Panc1 (cell line): ENCODE measurements around the gene GABRG3.

Experiments
- POLR2AphosphoS5 ChIP-seq: IDR thresholded peaks from 2 replicates; pipeline ENCODE4 v1.6.1; 2012; ENCODE audit warnings: mild to moderate bottlenecking, low read depth, low read length, moderate library complexity
- SIN3A ChIP-seq: IDR thresholded peaks from 2 replicates; pipeline ENCODE4 v1.6.1; 2012; ENCODE audit warnings: low read depth, mild to moderate bottlenecking, low read length, moderate library complexity, borderline replicate concordance; ENCODE audit not compliant: insufficient read depth
- TCF7L2 ChIP-seq: IDR thresholded peaks from 2 replicates; pipeline ENCODE4 v1.6.1; 2011; ENCODE audit warnings: mild to moderate bottlenecking, low read depth, low read length, inconsistent platforms
- TF ChIP-seq, protein P1 (sequence below): fragments of 450-650 bp; IDR thresholded peaks from 2 replicates; pipeline ENCODE4 v1.5.1; 2017; ENCODE audit warnings: mild to moderate bottlenecking

GRCh38 chr15:27448986-27449385, 478.0 kb downstream of the GABRG3 start:
- TF ChIP-seq, protein P1, sequence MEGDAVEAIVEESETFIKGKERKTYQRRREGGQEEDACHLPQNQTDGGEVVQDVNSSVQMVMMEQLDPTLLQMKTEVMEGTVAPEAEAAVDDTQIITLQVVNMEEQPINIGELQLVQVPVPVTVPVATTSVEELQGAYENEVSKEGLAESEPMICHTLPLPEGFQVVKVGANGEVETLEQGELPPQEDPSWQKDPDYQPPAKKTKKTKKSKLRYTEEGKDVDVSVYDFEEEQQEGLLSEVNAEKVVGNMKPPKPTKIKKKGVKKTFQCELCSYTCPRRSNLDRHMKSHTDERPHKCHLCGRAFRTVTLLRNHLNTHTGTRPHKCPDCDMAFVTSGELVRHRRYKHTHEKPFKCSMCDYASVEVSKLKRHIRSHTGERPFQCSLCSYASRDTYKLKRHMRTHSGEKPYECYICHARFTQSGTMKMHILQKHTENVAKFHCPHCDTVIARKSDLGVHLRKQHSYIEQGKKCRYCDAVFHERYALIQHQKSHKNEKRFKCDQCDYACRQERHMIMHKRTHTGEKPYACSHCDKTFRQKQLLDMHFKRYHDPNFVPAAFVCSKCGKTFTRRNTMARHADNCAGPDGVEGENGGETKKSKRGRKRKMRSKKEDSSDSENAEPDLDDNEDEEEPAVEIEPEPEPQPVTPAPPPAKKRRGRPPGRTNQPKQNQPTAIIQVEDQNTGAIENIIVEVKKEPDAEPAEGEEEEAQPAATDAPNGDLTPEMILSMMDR, result no peak
- no peak for TF ChIP-seq SIN3A
- TF ChIP-seq TCF7L2, result no peak
- no peak for TF ChIP-seq POLR2AphosphoS5
